ENCODE measurements around the gene GPR22.

Gene GPR22

GRCh38 chr7:107450970-107451369 lies 18.9 kb upstream of the GPR22 start:
- no peak for TF ChIP-seq CTCF (IDR thresholded peaks at IDR 0.05)
- H3K27ac ChIP-seq, result no peak overlapping the region

GRCh38 chr7:107453388-107453787 lies 16.5 kb upstream of the GPR22 start:
- Histone ChIP-seq H3K27ac (no peak overlapping the region), H3K27me3 (no peaks in the 10 kb centered on the region), H3K36me3 (no peaks in the 10 kb centered on the region), H3K4me1 (ENCODE audit: control insufficient read depth in 1 of 2, insufficient read depth in 1 of 2, low read depth in 1 of 2, low read length in 1 of 2) (no peaks in the 10 kb centered on the region), H3K9me3 (no peaks in the 10 kb centered on the region), H3K4me3 (ENCODE audit: low read depth in 1 of 2, low read length in 1 of 2) (no peak overlapping the region)
- TF ChIP-seq CTCF (IDR thresholded peaks at IDR 0.05), result no peak

More at GRCh38 chr7:107450970-107451369, 18.9 kb upstream of the GPR22 start:
- Histone ChIP-seq H3K4me3 (ENCODE audit: low read depth in 1 of 2, low read length in 1 of 2) (no peak overlapping the region), H3K27me3 (no peaks in the 10 kb centered on the region), H3K4me1 (ENCODE audit: control insufficient read depth in 1 of 2, insufficient read depth in 1 of 2, low read depth in 1 of 2, low read length in 1 of 2) (no peaks in the 10 kb centered on the region), H3K9me3 (no peaks in the 10 kb centered on the region), H3K36me3 (no peaks in the 10 kb centered on the region)

- TF ChIP-seq CTCF (IDR thresholded peaks at IDR 0.05), result no peak
- Histone ChIP-seq H3K4me1 (ENCODE audit: control insufficient read depth in 1 of 2, insufficient read depth in 1 of 2, low read depth in 1 of 2, low read length in 1 of 2) (no peaks in the 10 kb centered on the region), H3K9me3 (no peaks in the 10 kb centered on the region), H3K36me3 (no peaks in the 10 kb centered on the region), H3K27me3 (no peaks in the 10 kb centered on the region), H3K4me3 (ENCODE audit: low read depth in 1 of 2, low read length in 1 of 2) (no peak overlapping the region), H3K27ac (no peak overlapping the region)
Observed at GRCh38 chr7:107461938-107462533, 7.8 kb upstream of the GPR22 start.

GRCh38 chr7:107463139-107464078 lies 6.4 kb upstream of the GPR22 start:
- no peak overlapping the region for H3K27ac ChIP-seq
- H3K4me3 ChIP-seq (ENCODE audit: low read depth in 1 of 2, low read length in 1 of 2), result no peak overlapping the region
- no peak for TF ChIP-seq CTCF (IDR thresholded peaks at IDR 0.05)
- no peaks in the 10 kb centered on the region for H3K36me3 ChIP-seq
- no peaks in the 10 kb centered on the region for H3K9me3 ChIP-seq
- H3K4me1 ChIP-seq (ENCODE audit: control insufficient read depth in 1 of 2, insufficient read depth in 1 of 2, low read depth in 1 of 2, low read length in 1 of 2), result no peaks in the 10 kb centered on the region
- H3K27me3 ChIP-seq, result no peaks in the 10 kb centered on the region

GRCh38 chr7:107464666-107465226 lies 5.1 kb upstream of the GPR22 start:
- no peak for TF ChIP-seq CTCF (IDR thresholded peaks at IDR 0.05)
- no peaks in the 10 kb centered on the region for H3K36me3 ChIP-seq

More at GRCh38 chr7:107464666-107465226, 5.1 kb upstream of the GPR22 start:
- H3K4me3 ChIP-seq (ENCODE audit: low read depth in 1 of 2, low read length in 1 of 2), result no peak overlapping the region
- H3K27ac ChIP-seq, result no peak overlapping the region
- no peaks in the 10 kb centered on the region for H3K4me1 ChIP-seq (ENCODE audit: control insufficient read depth in 1 of 2, insufficient read depth in 1 of 2, low read depth in 1 of 2, low read length in 1 of 2)
- H3K27me3 ChIP-seq, result no peaks in the 10 kb centered on the region
- H3K9me3 ChIP-seq, result no peaks in the 10 kb centered on the region

Measured in neutrophil (primary cell).